ENCODE results near the gene KIT.

- no peak for TF ChIP-seq CTCF (IDR thresholded peaks at IDR 0.05; ENCODE audit: low read length)
- TF ChIP-seq EZH2 (IDR thresholded peaks at IDR 0.05; ENCODE audit: borderline replicate concordance, low read length) = no peak
These were observed 79.7 kb downstream of the KIT start for GRCh38 chr4:54737421-54737820.

Data from OCI-LY1 (cell line).